Testis (tissue), 3 donors: ENCODE measurements around the gene VWA3B. TPM values are rescaled to one million over a fixed set of nuclear protein-coding genes. Genes with fewer than 3 reads are reported as not detected.
"Not testable (repeated sequence)": the region's sequence is repeated elsewhere in the genome, so short reads cannot be mapped to it uniquely, and the experiment has no call there.

Source experiments
- DNase-seq: peaks from one replicate; pipeline ENCODE4 v3.0.0-alpha.2; 2019
- H3K27ac ChIP-seq, 2 donors: fragments of 200-600 bp; sonication (generic); one replicate each; pipeline ENCODE4 v1.5.1; 2019
- H3K27me3 ChIP-seq: fragments of 200-600 bp; sonication (generic); one replicate; pipeline ENCODE4 v1.5.1; 2019
- H3K36me3 ChIP-seq: fragments of 200-600 bp; sonication (generic); one replicate; pipeline ENCODE4 v1.5.1; 2017; ENCODE audit warnings: low read depth; ENCODE audit errors: missing control alignments
- H3K4me1 ChIP-seq: fragments of 200-600 bp; sonication (generic); one replicate; pipeline ENCODE4 v1.5.1; 2019
- H3K4me3 ChIP-seq, 2 donors: fragments of 200-600 bp; sonication (generic); one replicate each; pipeline ENCODE4 v1.5.1; 2017 to 2019
- H3K9me3 ChIP-seq: fragments of 200-600 bp; sonication (generic); one replicate; pipeline ENCODE4 v1.5.1; 2017
- POLR2A ChIP-seq: fragments of 450-650 bp; IDR thresholded peaks from one replicate; pipeline ENCODE4 v1.6.1; 2017; ENCODE audit warnings: antibody characterized with exemption, mild to moderate bottlenecking, moderate library complexity
- WGBS, 2 donors: methylation state at CpG; one replicate each; pipeline ENCODE4 v1.1.5; 2018; 5-methylcytosine and 5-hydroxymethylcytosine counted together
- intact Hi-C: fragments of 100-400 bp; cut with DNase I; formaldehyde crosslinking; loops from one replicate; pipeline ENCODE4 v1.15.1; 2023; ENCODE audit warnings: low total_unique reads
- polyA plus RNA-seq: library from polyadenylated mRNA; stranded (reverse); fragments of 350-450 nt; fragmentation: Illumina TruSeq; extraction: RNeasy Lipid Tissue Mini Kit (QIAGEN cat#74804); gene quantifications from one replicate; pipeline ENCODE4 v1.2.3, GENCODE V29; 2014; ENCODE audit warnings: low read depth, low replicate concordance; ENCODE audit not compliant: insufficient read depth
- total RNA-seq, 2 donors: library from RNA; depleted of rRNA; stranded (reverse); fragments of >200 nt; gene quantifications; one replicate each; pipeline ENCODE4 v1.2.3, GENCODE V29; 2016
- TF ChIP-seq, protein P1 (sequence below), 3 experiments: fragments of 450-650 bp in 2 of 3; fragments of 200-600 bp in 1 of 3; sonication (generic) in 1 of 3; IDR thresholded peaks; one replicate each; pipeline ENCODE4 v1.5.1; 2016 to 2019; ENCODE audit warnings: antibody characterized with exemption in 3 of 3, mild to moderate bottlenecking in 2 of 3, moderate library complexity in 1 of 3

VWA3B gene
- total and polyA plus RNA-seq, 3 donors from 2014 or later: 27.0 to 118 (median 81.6) TPM

- no peak for DNase-seq
- Histone ChIP-seq H3K36me3 (no peaks in the 10 kb centered on the region), H3K4me3 (no peak overlapping the region), H3K27ac (no peak overlapping the region), H3K4me1 (no peaks in the 10 kb centered on the region), H3K9me3 (no peaks in the 10 kb centered on the region), H3K27me3 (no peaks in the 10 kb centered on the region)
- TF ChIP-seq, protein P1, sequence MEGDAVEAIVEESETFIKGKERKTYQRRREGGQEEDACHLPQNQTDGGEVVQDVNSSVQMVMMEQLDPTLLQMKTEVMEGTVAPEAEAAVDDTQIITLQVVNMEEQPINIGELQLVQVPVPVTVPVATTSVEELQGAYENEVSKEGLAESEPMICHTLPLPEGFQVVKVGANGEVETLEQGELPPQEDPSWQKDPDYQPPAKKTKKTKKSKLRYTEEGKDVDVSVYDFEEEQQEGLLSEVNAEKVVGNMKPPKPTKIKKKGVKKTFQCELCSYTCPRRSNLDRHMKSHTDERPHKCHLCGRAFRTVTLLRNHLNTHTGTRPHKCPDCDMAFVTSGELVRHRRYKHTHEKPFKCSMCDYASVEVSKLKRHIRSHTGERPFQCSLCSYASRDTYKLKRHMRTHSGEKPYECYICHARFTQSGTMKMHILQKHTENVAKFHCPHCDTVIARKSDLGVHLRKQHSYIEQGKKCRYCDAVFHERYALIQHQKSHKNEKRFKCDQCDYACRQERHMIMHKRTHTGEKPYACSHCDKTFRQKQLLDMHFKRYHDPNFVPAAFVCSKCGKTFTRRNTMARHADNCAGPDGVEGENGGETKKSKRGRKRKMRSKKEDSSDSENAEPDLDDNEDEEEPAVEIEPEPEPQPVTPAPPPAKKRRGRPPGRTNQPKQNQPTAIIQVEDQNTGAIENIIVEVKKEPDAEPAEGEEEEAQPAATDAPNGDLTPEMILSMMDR (IDR thresholded peaks at IDR 0.05): no peak
- WGBS, 2 donors: 29 to 45% methylated on average over 6 of the region's 6 CpGs
- intact Hi-C loops: no loop called here
Measured at GRCh38 chr2:98298683-98299164, 211.8 kb downstream of the VWA3B start.

DNA sequence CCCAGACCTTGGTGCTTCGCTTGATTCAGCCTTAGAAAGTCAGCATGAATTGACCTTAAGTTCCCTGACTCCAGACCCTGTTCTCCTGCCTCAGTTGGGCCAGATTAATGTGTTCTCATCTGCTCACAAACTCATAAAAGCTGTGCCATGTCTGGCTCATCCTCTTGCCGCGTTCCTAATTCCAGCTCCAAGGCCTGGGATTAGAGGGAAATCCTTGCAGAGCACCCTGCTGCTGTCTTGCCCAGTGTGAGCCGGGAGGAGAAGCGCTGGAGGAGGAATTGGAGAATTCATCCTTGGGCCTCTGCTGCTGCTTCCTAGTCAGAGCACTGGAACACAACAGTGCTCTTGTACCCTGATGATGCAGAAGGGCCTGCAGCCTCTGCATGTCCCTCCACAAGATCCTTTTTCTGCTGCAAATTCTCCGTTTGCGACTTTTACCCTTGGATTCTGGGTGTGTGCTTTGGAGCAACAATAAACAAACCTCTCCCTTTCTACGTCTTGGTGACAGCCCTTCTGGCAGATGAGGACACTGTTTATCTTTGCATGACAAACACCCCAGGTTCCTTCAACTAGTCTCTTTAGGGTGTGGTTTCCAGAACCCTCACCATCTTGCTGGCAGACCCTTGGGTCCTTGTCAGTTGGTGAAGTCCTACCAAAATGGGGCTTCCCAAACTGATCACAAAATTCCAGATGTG lies 212.4 kb downstream of the VWA3B start:
- intact Hi-C loops: no loop called here
- Histone ChIP-seq H3K9me3 (no peaks in the 10 kb centered on the region), H3K4me1 (no peaks in the 10 kb centered on the region), H3K27me3 (no peaks in the 10 kb centered on the region), H3K36me3 (no peaks in the 10 kb centered on the region), H3K4me3 (no peak overlapping the region), H3K27ac (no peak overlapping the region)
- TF ChIP-seq, protein P1 (IDR thresholded peaks at IDR 0.05): no peak
- no peak for TF ChIP-seq POLR2A
- DNase-seq: no peak
- WGBS, 2 donors: 69 to 73% methylated on average over 8 of the region's 8 CpGs

- no peak overlapping the region for H3K4me3 ChIP-seq
- no peaks in the 10 kb centered on the region for H3K4me1 ChIP-seq
- no peak for DNase-seq
- no peaks in the 10 kb centered on the region for H3K36me3 ChIP-seq
- no peaks in the 10 kb centered on the region for H3K9me3 ChIP-seq
- no peak overlapping the region for H3K27ac ChIP-seq
- 91 to 92% methylated on average over 12 of the region's 12 CpGs for WGBS, 2 donors
- intact Hi-C loops: no loop called here
- TF ChIP-seq, protein P1 (IDR thresholded peaks at IDR 0.05): no peak
- TF ChIP-seq POLR2A: no peak
- H3K27me3 ChIP-seq: no peaks in the 10 kb centered on the region
Measured at GRCh38 chr2:98300141-98300874, 213.3 kb downstream of the VWA3B start.

DNA sequence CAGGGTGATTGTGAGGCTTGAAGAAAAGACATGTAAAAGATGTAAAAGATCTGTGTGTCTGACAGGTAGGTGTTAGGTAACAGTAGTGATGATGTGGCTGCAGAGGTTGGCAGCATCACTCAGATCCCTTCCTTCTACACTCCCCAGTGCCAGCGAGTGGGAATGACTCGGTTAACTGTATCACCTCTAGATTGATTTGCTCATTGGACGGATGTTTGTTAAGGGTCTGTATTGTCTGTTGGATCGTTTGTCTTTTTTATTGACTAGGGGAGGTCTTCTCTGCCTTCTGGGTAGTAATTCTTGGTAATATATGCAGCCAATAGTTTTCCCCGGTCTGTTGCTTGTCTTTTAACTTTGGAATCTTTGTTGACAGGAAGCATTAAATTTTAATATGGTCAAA lies 214.5 kb downstream of the VWA3B start:
- Histone ChIP-seq H3K4me3 (no peak overlapping the region), H3K36me3 (no peaks in the 10 kb centered on the region), H3K27me3 (no peaks in the 10 kb centered on the region), H3K4me1 (no peaks in the 10 kb centered on the region), H3K9me3 (no peaks in the 10 kb centered on the region), H3K27ac (no peak overlapping the region)
- intact Hi-C loops: no loop called here
- WGBS, 2 donors: 30 to 45% methylated on average over 5 of the region's 5 CpGs
- TF ChIP-seq, protein P1 (IDR thresholded peaks at IDR 0.05): no peak
- DNase-seq: no peak

GRCh38 chr2:98307131-98307696 lies 220.2 kb downstream of the VWA3B start:
- DNase-seq, H3K9me3 ChIP-seq, intact Hi-C loops, H3K4me1 ChIP-seq, H3K27ac ChIP-seq, H3K36me3 ChIP-seq, H3K4me3 ChIP-seq, H3K27me3 ChIP-seq: not testable (repeated sequence)
- WGBS, 2 donors: 71 to 78% methylated on average over 9 of the region's 9 CpGs
